Kidney (tissue), 14 donors: ENCODE results near the gene LPCAT2. TPM values are rescaled to one million over a fixed set of nuclear protein-coding genes. Genes with fewer than 3 reads are reported as not detected.
A peak's percentile ranks its signal among the peaks of the same experiment; 100 is the strongest.

Experiments
- DNase-seq, 5 donors: peaks; one replicate each; pipeline ENCODE4 v3.0.0-alpha.2; 2013 to 2020
- FAIRE-seq: peaks from 2 replicates; lab custom pipeline; 2012; peaks lifted over from hg19 to GRCh38; lab: Jason Lieb, UNC
- H3K27ac ChIP-seq, 2 donors: one replicate each; pipeline ENCODE4 v1.7.0; 2013; ENCODE audit warnings: low read depth in 2 of 2, low read length in 2 of 2, inconsistent platforms in 1 of 2
- H3K27me3 ChIP-seq: one replicate; pipeline ENCODE4 v1.7.1; 2013; ENCODE audit warnings: low read length, inconsistent platforms; ENCODE audit not compliant: control insufficient read depth, insufficient read depth
- H3K36me3 ChIP-seq, 3 donors: one replicate each; pipeline versions ENCODE4 v1.7.0 to v1.7.1; 2013; ENCODE audit warnings: low read length in 3 of 3, control low read depth in 1 of 3, inconsistent platforms in 1 of 3; ENCODE audit not compliant: insufficient read depth in 3 of 3, control insufficient read depth in 2 of 3
- H3K4me1 ChIP-seq, 3 donors: one replicate each; pipeline versions ENCODE4 v1.7.0 to v1.7.1; 2013; ENCODE audit warnings: low read length in 3 of 3, inconsistent platforms in 1 of 3, low read depth in 1 of 3; ENCODE audit not compliant: control insufficient read depth in 2 of 3, insufficient read depth in 2 of 3
- H3K4me3 ChIP-seq, 3 donors: one replicate each; pipeline versions ENCODE4 v1.7.0 to v1.8.1; 2013; ENCODE audit warnings: low read length in 3 of 3, control low read depth in 1 of 3, inconsistent platforms in 1 of 3
- H3K9ac ChIP-seq, 3 donors: one replicate each; pipeline versions ENCODE4 v1.7.0 to v1.7.1; 2013; ENCODE audit warnings: low read length in 3 of 3, control low read depth in 1 of 3, inconsistent platforms in 1 of 3
- H3K9me3 ChIP-seq, 3 donors: one replicate each; pipeline versions ENCODE4 v1.7.0 to v1.7.1; 2013; ENCODE audit warnings: low read length in 3 of 3, control low read depth in 1 of 3, inconsistent platforms in 1 of 3; ENCODE audit not compliant: control insufficient read depth in 2 of 3, insufficient read depth in 1 of 3
- intact Hi-C: fragments of 100-400 bp; cut with DNase I; formaldehyde crosslinking; loops from one replicate; pipeline ENCODE4 v1.11.1; 2022
- polyA plus RNA-seq: library from polyadenylated mRNA; stranded (reverse); fragments of 350-450 nt; fragmentation: Illumina TruSeq; extraction: RNeasy Lipid Tissue Mini Kit (QIAGEN cat#74804); gene quantifications from one replicate; pipeline ENCODE4 v1.2.3, GENCODE V29; 2014; ENCODE audit warnings: low read depth, low replicate concordance; ENCODE audit not compliant: insufficient read depth
- total RNA-seq: library from RNA; stranded (reverse); fragmentation: NEBNext Ultra II Directional; extraction: Animal tissue kit (Norgen Biotek cat#: 25700); gene quantifications from one replicate; pipeline ENCODE4 v1.2.1, GENCODE V29; 2021
- TF ChIP-seq, protein P1 (sequence below): IDR thresholded peaks from 3 replicates; pipeline ENCODE4 v1.5.1; 2012; ENCODE audit warnings: mild to moderate bottlenecking, moderate library complexity, borderline replicate concordance; ENCODE audit not compliant: insufficient read depth; ENCODE audit errors: extremely low read depth
- donor health status: control.
- donor health status: control.
- donor health status: control.
- donor health status: control.
- donor health status: control.
- donor health status: DM: yes; HTN: yes; CAD: no.
- donor health status: Normal renal cell carcinoma (clear cell type).

The LPCAT2 gene
- total and polyA plus RNA-seq, 2 donors from 2014 or later: 7.7 to 20.6 TPM

DNA sequence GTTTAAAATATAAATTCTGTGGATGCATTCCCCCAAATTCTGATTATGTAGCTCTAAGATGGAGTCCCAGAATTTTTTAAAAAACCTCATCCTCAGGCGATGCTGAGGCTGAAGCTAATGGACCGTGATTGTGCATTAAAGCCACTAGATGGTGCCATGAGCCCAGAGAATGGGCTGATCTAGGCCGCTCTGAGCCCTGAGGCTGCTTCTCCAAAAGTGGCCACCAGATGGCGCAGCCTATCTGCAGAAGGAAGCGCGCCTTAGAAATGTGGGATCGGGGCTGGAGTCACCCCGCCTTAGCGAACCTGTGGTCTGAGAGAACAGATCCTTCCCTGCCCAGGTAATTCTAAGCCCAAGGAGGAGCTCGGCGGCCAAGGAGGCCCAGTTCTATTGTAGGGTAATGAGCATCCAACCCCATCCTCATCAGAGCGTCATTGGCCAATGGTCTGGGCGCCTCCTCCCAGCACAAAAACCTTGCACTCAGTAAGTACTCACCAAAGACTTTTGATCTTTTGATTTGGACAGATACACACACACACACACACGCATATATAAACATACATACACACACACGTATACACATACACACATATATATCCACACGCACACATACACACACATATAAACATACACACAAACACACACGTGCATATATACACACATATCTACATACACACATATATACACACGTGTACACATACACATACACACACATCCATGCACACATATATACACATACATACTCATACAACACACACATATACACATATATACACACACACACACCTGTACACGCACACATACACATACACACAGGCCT is 43.6 kb upstream of the LPCAT2 start:
- H3K4me3 ChIP-seq: no peak overlapping the region
- H3K4me1 ChIP-seq: peaks cover 0 to 3% (median 0%) of the 10 kb centered on the region in 3 donors
- TF ChIP-seq, protein P1, sequence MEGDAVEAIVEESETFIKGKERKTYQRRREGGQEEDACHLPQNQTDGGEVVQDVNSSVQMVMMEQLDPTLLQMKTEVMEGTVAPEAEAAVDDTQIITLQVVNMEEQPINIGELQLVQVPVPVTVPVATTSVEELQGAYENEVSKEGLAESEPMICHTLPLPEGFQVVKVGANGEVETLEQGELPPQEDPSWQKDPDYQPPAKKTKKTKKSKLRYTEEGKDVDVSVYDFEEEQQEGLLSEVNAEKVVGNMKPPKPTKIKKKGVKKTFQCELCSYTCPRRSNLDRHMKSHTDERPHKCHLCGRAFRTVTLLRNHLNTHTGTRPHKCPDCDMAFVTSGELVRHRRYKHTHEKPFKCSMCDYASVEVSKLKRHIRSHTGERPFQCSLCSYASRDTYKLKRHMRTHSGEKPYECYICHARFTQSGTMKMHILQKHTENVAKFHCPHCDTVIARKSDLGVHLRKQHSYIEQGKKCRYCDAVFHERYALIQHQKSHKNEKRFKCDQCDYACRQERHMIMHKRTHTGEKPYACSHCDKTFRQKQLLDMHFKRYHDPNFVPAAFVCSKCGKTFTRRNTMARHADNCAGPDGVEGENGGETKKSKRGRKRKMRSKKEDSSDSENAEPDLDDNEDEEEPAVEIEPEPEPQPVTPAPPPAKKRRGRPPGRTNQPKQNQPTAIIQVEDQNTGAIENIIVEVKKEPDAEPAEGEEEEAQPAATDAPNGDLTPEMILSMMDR: peak; percentile 100
- FAIRE-seq (peak; percentile 76), DNase-seq (peak; percentile 89 to 93 (median 90))
- no peak overlapping the region for H3K27ac ChIP-seq
- intact Hi-C loops: loop anchor here (5.0 to 10.0 kb wide), 2 partner anchors 72 to 380 kb away; no protein-coding TSS in a partner anchor
- H3K27me3 ChIP-seq: no peaks in the 10 kb centered on the region
- no peak overlapping the region for H3K9ac ChIP-seq
- H3K9me3 ChIP-seq: no peaks in the 10 kb centered on the region
- H3K36me3 ChIP-seq: no peaks in the 10 kb centered on the region

DNA sequence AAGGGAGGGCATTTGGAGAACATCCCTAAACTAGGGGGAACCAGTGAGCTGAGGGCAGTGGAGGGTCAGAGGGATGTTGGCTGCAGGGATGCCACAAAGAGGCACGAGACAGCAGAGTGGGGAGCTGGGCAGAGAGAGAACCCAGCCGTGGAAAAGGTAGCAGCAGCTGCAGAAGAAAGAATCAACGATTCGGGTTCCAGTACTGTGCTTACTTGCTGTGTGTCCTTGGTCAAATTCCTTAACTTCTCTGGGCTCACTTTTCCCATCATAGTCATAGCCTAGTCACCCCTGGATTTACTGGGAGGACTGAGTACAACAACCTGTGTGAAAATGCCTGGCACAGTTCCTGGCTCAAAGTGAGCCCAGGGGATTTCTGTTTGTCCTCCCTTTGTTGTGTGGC is 42.7 kb upstream of the LPCAT2 start:
- Histone ChIP-seq H3K4me1 (peaks cover 0 to 3% (median 0%) of the 10 kb centered on the region in 3 donors), H3K9ac (no peak overlapping the region), H3K9me3 (no peaks in the 10 kb centered on the region), H3K27me3 (no peaks in the 10 kb centered on the region), H3K36me3 (no peaks in the 10 kb centered on the region), H3K27ac (no peak overlapping the region), H3K4me3 (no peak overlapping the region)
- no peak for DNase-seq
- TF ChIP-seq, protein P1: no peak
- FAIRE-seq: no peak
- intact Hi-C loops: loop anchor here (5.0 to 10.0 kb wide), 2 partner anchors 71 to 379 kb away; no protein-coding TSS in a partner anchor

DNA sequence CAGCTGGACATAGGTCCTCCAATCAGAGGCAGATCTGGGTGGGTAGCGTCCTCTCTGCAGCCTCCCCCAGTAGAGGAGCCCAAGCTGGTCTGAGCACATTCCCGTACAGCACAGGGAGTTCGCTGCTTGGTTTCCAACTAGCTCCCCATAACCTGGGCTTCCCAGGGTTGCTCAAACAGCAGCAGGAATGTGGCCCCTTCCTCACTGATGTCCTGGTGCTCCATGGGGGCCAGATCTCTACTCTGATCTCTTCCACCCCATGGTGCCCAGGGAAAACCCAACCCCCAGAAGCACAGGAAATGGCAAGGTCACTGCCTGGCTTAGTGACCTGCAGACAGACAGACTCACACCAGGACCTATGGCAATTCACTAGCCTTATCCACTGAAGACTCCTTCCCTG is 41.0 kb upstream of the LPCAT2 start:
- no peak overlapping the region for H3K4me3 ChIP-seq
- intact Hi-C loops: loop anchor here (5.0 to 10.0 kb wide), 2 partner anchors 69 to 377 kb away; no protein-coding TSS in a partner anchor
- DNase-seq (no peak), FAIRE-seq (no peak)
- H3K36me3 ChIP-seq: no peaks in the 10 kb centered on the region
- H3K4me1 ChIP-seq: peaks cover 0 to 3% (median 0%) of the 10 kb centered on the region in 3 donors
- H3K27me3 ChIP-seq: no peaks in the 10 kb centered on the region
- no peaks in the 10 kb centered on the region for H3K9me3 ChIP-seq
- TF ChIP-seq, protein P1: no peak
- no peak overlapping the region for H3K9ac ChIP-seq
- H3K27ac ChIP-seq: no peak overlapping the region
